Stimulated activated CD4-positive, alpha-beta T cell treated with anti-CD3 and anti-CD28 coated beads, TNF-alpha, amount 100 ng/mL, for 24 hours (primary cell): ENCODE results near the gene ABCD4.
A peak's percentile ranks its signal among the peaks of the same experiment; 100 is the strongest.
"Not testable (repeated sequence)": the region's sequence is repeated elsewhere in the genome, so short reads cannot be mapped to it uniquely, and the experiment has no call there.

Source experiments
- DNase-seq, 3 experiments: peaks; one replicate each; pipeline ENCODE4 v3.0.0-alpha.2; 2020; ENCODE audit warnings: low read depth in 3 of 3

ABCD4 gene

DNA sequence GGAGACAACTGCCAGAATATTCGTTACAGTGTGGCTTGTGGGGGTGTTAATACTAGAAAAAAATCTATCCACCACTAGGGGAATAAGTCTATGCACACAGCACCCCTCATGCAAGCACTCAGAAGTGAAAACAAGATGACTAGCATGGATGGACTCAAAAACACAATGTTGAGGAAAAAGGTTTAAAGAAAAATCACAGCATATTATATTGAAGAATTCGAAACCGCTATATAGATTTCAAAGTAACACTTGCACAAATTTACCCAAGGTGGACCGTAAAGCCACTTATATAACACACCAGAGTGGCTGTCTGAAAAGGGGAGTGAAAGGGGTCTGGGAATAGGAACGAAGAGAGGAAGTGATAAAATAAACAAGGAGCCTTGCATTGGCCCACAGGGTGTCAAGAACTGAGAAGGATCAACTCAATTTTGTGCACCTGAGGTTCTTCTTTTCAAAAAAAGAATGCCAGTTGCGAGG lies 544 bp downstream of the ABCD4 start:
- peak in 1 of 3 experiments; percentile 4 for DNase-seq

DNA sequence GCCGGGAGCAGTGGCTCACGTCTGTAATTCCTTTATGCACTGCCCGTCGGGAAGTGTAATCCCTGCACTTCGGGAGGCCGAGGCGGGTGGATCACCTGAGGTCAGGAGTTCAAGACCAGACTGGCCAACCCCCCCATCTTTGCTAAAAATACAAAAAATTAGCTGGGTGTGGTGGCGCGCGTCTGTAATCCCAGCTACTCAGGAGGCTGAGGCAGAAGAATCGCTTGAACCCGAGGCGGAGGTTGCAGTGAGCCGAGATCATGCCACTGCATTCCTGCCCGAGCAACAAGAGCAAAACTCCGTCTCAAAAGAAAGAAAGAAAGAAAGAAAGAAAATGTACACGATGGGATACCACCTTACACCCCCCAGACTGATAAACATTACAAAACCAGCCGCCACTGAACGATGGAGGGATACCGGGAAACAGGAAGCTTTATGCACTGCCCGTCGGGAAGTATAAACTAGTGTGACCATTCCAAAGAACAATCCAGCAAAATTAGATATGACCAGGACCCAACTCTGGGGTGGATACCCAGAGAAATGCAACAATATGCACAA lies 1.1 kb downstream of the ABCD4 start:
- DNase-seq = no peak

DNA sequence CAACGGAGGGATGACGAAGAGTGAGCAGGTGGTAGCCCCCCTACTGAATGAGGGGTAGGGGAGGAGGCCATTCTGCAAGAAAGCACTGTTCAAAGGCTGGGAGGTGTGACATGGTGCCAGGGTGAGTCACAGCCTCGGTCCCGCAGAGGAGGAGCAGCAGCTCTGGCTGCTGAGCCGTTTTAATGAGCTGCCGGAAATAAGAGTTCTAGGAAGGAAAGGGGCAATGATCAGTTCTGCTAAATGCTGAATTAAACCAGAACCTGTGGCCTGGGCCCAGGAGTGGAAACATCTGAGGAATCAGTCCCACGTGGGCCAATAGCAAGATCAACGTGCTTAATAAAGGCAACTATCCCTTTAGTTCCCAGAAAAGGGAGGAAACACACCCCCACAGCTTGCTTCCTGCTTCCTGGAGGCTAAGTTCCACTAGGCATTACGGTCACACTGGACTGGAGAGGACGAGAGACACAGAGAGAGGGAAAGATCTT lies 3.6 kb downstream of the ABCD4 start:
- peak in 1 of 3 experiments; percentile 8 for DNase-seq

DNA sequence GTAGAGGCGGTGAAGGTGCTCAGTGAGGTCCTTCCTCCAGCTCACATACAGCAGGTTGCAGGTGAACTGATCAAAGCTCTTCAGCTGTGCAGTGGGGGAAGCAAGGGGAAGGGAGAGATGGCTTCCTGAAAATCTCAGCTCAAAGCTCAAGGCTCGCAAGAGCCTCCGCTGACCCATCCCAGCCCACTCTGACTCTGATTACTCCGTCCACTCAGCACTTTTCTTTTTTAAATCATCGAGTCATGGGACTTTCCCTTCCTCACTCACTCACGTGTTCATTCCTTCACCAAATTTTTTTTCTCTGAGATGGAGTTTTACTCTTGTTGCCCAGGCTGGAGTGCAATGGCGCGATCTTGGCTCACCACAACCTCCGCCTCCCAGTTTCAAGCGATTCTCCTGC lies 4.7 kb downstream of the ABCD4 start:
- no peak for DNase-seq

DNA sequence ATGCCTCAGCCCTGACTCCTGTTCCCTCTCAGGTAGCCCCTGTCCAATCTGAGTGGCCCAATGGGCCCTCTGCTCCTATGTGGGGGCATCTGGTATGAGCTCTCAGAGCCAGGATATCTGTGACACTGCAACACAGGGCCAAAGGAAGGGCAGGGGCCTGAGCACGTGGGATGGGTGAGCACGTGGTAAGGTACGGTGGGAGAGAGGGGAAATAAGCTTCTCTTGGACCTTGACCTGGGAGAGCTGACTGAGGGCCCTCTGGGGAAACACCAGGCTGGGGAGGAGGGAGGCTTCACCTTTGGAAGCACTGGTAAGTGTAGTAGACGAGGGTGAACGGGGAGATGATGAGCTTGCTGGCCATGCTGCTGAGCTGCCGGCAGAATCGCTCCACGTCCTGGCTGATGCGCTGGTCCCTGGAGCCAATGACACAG lies 6.7 kb downstream of the ABCD4 start:
- DNase-seq = no peak

DNA sequence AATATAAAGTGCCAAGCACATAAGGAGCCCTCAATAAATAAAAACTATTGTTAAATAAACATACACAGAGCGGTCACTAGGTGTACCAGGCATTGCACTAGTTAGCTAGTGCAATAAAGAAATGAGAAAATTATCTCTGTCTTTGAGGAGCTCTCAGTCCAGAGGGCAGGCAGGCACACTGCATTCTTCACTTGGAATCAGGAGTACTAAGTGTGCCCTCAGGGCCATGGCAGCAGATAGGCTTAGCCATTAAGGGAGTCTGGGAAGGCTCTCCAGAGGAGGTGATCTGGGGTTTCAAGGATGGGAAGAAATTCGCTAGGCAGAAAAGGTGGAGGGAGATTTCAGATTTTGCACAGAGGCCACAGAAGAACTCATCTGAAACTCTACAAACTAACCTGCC lies 9.1 kb downstream of the ABCD4 start:
- DNase-seq = no peak

DNA sequence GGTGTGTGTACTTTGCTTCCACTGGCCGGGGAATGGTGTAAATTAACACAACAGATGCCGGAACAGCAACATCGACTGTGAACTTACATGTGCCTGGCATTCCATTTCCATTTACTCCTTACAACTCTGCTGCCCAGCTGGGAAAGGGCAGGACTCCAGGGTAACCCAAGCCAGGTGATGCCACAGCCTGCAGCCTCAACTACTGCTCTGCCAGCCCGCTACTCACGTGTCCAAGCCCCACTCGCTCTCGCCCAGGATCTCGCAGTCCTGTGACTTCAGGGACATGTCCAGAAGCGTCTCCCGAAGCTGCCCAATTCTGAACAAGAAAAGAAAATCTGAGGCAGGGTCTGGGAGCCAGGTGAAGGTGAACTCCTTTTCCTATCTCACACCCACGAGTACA lies 10.7 kb downstream of the ABCD4 start:
- no peak for DNase-seq

DNA sequence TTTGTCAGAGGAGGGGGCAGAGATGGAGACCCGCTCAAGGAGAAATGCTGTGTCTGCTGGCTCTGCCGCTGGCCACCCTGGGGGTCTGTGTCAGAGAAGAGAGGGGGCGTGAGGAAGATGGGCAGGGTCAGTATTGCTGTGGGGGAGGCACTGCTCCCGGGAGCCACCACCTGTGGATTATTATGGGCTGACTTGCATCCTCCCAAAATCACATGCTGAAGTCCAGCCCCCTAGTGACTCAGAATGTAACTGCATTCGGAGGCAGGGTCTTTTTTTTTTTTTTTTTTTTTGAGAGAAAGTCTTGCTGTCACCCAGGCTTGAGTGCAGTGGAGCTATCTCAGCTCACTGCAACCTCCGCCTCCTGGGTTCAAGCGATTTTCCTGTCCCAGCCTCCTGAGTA lies 12.3 kb downstream of the ABCD4 start:
- DNase-seq = no peak

DNA sequence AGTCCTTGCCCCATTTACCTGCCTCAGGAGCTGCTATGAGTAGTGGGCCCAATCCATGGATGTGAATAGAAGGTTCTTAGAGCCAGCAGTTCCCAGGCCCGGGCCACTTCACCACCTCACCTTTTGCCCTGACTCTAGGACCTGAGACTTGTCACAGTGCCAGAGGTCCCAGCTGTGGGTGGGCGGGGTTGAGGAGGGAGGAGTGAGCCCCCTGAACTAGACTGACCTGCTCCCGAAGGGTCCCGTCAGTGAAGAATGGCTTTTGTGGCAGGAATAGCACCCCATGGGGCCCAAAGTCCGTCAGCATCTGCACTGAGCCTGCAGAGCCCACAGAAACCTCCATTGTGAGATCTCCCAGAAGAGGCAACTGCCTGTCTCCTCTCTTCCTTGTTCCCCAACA lies 12.9 kb downstream of the ABCD4 start:
- no peak for DNase-seq

DNA sequence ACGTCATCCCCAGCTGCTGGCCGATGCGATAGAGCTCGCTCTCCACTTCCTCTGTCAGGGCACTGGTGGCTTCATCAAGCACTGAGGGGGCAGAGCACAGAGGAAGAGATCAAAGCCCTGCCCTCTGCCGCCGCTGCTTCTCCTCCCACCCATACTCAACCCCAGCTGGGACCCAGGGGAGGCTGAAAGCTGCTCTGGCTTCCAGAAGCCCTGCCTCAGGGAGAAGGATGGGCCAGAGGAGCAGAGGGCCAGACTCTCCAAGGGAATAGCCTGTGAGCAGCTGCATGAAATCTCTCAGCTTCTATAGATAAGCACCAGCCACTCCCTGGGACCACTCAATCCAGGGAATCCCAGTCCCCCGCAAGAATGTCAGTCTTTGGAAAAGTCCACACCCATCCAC lies 16.0 kb downstream of the ABCD4 start:
- no peak for DNase-seq

DNA sequence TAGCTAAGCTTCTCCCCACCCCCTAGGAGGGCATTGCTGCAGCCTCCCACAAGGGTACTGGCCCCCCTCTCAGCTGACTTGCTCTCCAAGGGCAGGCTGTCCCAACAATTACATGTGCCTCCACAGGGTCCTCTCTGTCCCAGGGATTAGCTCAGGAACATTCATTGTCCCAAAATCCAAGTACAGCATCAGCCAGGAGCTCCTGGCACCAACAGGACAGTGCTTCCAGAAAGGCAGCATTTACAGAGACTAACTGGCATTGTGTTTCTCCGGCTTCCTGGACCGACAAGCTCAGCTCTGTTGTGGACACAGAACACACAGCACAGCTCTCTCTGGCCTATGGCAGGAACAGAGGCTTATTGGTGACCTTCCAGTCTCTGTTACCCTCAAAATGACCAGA lies 21.7 kb downstream of the ABCD4 start:
- DNase-seq = no peak

DNA sequence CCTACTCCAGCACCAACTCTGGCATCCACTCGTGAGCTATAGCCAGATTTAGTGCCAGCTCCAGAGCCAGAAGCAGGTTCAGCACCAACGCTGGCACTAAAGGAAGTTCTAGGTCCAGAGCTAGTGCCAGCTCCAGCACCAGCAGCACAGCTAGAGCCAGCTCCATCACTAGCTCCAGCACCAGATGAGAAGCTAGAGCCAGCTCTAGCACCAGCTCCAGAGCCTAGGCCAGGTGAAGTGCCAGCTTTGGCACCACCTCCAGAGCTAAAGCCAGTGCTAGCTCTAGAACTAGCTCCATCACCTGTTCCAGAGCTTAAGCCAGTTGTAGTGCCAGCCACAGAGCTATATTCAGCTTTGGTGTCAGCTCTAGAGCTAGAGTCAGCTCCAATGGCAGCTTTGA lies 24.7 kb downstream of the ABCD4 start:
- DNase-seq = no peak

DNA sequence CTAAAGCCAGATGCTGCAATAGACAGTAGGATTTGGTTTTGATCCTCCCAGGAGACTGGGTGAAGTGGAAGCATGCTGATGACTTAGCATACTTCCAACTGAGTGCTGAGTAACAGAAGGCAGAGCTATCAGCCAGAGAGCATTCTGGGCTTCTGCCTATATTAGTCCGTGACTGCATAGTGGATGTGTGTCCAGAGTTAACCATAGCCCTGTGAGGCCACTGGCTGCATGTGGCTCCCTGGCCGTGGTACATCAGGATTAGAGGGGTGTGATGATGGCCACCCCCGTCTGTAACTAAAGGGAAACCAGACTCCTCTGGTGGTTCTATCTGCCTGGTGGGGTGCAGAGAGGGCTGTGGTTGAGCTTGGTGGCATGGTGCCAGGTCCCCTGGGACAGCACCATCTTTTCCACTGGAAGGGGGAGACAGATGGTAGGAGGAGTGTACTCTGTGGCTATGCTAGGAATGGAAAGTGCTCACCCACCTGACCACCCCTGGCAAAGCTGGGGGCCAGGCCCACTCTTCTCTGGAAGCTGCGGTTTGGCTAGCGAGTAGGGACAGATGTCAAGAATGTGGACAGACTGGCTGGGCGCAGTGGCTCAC lies 27.4 kb downstream of the ABCD4 start:
- DNase-seq = no peak

DNA sequence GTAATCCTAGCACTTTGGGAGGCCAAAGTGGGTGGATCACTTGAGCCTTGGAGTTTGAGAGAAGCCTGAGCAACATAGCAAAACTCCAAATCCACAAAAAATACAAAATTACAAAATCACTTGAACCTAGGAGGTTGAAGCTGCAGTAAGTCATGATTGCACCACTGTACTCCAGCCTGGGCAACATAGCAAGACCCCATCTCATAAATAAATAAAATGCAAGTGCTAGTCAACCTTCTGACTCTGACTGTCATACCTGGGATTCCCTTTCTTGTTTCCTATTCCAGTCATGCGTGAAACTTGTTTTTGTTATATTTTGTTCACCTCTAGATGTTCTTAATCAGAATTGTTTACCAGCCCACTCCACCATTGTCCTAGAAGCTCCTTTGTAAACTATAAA lies 31.4 kb downstream of the ABCD4 start:
- no peak for DNase-seq

DNA sequence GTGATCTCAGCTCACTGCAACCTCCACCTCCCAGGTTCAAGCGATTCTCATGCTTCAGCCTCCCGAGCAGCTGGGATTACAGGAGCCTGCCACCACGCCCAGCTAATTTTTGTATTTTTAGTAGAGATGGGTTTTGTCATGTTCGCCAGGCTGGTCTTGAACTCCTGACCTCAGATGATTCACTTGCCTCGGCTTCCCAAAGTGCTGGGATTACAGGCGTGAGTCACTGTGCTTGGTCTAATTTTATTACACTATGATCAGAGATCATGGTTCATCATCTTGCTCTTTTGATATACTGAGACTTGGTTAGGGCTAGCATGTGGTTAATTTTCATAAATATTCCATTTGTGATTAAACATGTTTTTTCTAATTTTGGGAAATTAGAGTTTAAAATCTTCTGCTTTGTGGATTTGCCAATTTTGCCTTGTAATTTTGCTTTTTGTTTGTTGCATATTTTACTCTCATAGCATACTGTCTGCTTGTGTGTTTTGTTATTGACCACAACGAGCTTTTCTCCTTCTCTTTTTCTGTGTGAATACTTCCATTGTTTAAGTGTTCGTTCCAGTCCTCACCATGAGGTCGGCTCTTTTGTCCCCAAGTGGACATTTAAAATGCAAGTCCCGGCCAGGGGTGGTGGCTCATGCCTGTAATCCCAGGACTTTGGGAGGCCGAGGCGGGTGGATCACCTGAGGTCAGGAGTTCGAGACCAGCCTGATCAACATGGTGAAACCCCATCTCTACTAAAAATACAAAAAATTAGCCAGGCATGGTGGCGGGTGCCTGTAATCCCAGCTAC lies 32.2 kb downstream of the ABCD4 start:
- not testable (repeated sequence) for DNase-seq

DNA sequence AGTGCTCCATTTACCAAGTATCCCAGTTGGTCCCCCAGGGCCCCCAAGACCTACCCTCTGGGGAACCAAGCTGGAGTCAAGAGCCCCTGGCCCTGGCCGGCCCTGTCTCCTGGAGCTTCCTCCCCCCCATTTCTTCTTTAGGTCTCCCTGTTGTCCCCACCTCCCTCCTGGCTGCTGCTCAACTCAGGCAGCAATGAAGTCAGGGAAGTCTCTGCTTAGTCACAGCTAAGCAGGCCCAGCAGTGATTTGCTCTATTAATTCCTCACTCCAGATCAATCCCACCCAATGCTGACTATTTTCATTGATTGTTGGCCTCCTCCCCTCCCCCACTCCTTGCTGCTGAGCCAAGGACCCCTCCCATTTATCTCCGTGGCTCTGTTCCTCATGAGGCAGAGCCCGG lies 35.1 kb downstream of the ABCD4 start:
- no peak for DNase-seq

DNA sequence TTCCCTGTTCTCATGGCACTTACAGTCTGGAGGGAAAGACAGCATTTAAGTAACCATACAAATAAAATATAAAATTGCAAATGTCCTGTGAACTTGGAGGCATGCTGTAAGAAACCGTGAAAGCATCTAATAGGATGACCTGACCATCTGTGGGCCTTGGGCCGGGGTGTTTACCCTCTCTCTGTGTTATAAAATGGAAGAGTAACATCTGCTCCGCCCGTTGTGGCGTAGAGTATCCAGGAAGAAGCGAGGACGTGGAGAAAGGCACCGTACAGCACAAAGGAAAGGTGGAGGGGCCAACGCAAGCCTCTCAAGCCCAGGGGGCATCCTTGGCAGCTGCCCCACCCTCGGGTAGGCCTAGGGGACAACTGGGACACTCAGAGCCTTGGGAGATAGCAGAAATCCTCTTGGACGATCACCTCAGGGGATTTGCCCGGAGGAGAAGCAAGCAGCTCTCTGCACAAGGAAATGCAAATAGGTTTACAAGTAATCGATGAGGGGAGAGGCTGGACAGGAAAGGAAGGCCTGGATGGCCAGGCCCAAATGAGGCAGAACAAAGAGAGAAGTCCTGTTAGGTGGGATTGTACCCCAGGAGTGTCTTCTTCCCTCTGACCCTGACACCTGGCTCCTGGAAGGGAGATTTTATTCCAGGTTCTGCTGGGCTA lies 37.3 kb downstream of the ABCD4 start:
- DNase-seq = no peak

DNA sequence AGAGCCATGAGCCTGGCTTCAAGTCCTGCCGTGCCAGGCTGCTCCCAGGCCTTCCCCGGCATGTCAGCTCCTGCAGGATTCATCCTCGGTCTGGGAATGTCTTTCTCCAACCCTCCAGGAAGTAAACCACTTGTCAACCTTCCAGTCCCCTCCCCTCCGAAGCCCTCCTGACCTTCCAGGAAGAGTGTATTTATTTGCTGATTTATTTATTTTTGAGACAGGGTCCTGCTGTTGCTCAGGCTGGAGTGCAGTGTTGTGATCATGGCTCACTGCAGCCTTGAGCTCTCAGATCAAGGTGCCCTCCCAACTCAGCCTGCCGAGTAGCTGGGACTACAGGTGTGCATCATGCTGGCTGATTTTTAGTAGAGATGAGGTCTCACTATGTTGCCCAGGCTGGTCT lies 38.8 kb downstream of the ABCD4 start:
- DNase-seq = no peak

DNA sequence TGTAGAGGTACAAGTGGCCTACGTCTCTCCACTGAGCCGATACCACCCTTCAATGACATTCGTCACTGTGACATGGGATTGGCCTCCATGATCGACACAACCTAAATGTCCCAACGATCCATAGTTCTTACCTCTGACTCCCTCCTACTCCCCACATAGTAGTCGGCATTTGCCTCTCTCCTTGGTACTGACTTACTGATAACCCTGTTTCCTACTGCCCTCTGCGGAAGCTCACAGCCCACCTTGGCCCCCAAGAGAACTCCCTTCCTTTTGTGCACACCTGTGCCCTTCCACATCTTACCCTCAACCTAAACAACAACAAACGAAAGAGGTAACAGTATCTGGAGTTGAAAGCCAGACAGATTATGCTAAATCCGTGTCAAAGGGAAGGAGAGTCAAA lies 39.6 kb downstream of the ABCD4 start:
- no peak for DNase-seq

DNA sequence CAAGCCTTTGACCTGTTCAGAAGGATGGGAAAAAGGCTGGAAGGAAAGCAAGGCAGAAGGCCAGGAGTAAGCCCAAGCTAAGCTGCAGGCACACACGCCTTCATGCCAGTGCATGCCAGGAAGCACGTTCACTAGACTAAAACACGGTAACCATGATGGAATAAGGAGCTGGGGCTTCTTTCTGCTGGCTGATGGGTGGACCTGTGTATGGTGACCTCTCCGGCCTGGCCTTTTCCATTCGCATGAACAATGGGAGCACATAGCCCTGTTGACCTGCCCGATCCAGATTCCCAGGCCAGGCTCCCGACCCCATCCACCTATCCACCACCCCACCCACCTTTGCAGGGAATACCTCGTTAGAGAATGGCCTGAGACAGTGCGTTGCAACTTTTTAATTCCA lies 40.7 kb downstream of the ABCD4 start:
- no peak for DNase-seq

DNA sequence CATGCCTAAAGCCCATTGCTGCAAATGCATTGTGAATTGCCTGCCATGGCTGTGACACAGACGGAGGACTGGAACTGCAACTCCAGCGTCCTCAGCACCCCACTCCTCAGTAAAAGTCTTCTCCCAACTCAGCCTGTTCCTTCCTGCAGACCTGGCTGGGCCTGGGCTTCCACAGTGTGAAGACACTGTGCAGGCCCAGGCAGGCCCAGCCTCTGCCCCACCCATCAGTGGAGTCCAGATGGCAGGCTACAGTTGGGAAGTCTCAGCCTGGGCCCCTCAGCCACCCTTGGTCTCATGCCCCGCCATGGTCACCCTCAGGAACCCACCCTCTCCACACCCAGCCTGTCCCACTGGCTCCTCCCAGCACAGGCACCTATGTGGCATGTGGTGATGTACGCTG lies 41.4 kb downstream of the ABCD4 start:
- DNase-seq = no peak

DNA sequence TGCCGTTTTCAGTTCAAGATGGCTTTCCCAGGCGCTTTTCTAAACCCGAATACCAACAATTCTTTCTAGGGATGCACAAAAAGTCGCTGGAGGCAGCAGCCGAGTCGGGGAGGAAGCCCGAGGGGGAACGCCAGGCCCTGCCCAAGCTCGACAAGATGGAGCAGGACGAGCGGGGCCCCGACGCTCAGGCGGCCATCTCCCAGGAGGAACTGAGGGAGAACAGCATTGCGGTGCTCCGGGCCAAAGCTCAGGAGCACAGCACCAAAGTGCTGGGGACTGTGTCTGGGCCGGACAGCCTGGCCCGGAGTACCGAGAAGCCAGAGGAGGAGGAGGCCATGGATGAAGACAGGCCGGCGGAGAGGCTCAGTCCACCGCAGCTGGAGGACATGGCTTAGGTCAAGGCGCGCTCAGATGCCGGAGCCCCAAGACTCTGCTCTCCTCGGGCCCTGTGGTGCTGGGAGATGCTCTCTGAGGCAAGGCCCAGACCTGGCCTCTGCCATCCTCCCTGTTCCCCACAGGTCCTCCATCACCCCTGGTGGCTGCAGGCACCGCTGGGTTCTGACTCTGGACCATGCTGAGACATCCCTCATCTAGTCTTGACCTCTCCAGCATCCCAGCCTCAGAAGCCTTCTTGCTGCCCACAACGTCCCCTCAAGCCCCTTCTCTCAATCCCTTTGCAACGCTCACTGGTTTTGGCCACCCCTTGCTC lies 42.1 kb downstream of the ABCD4 start:
- no peak for DNase-seq
